ENCODE results near the gene TGFB1I1. TPM values are rescaled to one million over a fixed set of nuclear protein-coding genes. Genes with fewer than 3 reads are reported as not detected.
"Not testable (repeated sequence)": the region's sequence is repeated elsewhere in the genome, so short reads cannot be mapped to it uniquely, and the experiment has no call there.

TGFB1I1 gene
- total RNA-seq (2014; rRNA removed; shearing (Covaris generic)): 12.9 and 13.1 TPM in 2 replicates

DNA sequence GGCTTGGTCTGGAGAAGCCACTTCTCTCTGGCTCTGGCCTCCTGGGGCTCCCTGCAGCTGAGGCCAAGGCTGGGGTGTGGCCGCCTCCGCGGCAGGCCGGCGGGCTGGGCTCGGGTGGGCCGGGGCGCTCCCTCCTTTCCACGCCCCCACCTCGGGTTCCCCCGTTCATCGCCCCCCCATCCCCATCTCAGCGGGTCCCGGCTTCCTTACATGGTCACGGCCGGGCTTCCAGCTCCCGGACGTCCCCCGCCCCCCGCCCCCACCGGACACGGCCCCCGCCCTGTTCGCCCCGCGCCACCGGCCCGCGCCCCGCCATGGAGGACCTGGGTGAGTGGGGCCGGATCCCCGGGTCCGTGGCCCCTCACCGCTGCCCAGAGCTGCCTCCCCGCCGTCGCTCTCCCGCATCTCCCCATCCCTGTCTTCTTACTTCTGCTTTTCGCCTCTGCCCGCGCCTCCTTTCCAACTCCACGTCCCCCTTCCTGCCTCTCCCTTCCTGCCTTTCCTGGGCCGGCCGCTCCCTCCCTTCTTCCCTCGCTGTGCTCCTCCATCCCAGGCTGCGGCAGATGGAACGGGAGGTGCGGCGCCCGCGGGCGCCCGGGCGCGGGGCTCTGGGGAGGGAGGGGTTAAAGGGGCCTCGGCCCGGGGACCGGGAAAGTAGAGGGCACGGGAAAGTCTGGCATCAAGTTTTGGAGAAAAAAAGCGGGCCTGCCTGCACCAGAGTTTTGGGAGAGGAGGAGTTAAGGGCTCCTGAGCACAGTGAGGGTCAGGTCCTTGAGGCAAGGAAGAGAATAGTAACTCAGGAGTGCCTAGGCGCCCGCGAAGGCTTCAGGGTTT, at the start of gene TGFB1I1:
TSS of gene TGFB1I1 (plus strand) at position 278 of the 834 bp plus-strand sequence. CDS start at position 315, 37 bp downstream.
- DNase-seq: peak; percentile 82 to 83
- peak within 1 kb of the TSS; percentile 73 for H3K4me3 ChIP-seq
- H3K4me1 ChIP-seq: 0 out of 2 replicates have a peak, but pooled peaks cover 2% of the 10 kb centered on the region
- peak within 1 kb of the TSS; percentile 70 for H3K27ac ChIP-seq
- H3K36me3 ChIP-seq: peaks cover 29% of the 10 kb centered on the region
- no peaks in the 10 kb centered on the region for H3K9me3 ChIP-seq (replicated peaks)
- H3K27me3 ChIP-seq: no peaks in the 10 kb centered on the region

DNA sequence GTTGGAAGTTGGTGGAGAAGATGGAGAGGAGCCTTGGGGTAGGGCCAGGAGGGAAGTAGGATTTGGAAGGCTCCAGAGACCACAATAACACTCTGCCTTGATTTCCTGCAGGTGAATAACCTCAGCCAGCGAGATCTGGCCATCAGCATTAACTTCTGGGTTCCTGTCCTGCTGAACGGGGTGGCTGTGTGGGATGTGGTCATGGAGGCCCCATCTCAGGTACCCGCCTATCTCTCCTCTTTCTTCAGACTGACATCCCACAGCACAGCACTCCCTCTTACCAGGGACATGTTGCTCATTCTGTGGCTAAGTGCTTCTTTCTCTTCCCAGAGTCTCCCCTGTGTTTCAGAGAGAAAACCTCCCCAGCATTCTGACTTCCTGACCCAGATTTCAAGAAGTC, 48.7 kb upstream of the TGFB1I1 start:
- no peaks in the 10 kb centered on the region for H3K36me3 ChIP-seq
- no peak overlapping the region for H3K4me3 ChIP-seq
- H3K9me3 ChIP-seq (replicated peaks): no peaks in the 10 kb centered on the region
- no peaks in the 10 kb centered on the region for H3K4me1 ChIP-seq
- H3K27ac ChIP-seq: no peak overlapping the region
- no peaks in the 10 kb centered on the region for H3K27me3 ChIP-seq
- no peak for DNase-seq

DNA sequence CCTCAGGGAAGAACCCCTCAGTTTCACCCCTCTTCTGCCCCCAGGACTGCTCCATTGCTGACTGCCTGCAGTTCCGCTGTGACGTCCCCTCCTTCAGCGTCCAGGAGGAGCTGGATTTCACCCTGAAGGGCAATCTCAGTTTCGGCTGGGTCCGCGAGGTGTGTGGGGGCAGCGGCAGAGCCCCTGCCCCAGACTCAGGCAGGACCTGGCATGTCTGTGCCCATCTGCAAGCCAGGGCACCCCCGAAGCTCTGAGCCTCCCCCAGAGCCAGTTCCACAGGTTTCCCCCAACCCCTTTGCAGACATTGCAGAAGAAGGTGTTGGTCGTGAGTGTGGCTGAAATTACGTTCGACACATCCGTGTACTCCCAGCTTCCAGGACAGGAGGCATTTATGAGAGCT, 48.2 kb upstream of the TGFB1I1 start:
- Histone ChIP-seq H3K9me3 (replicated peaks) (no peaks in the 10 kb centered on the region), H3K27ac (no peak overlapping the region), H3K4me1 (no peaks in the 10 kb centered on the region), H3K36me3 (no peaks in the 10 kb centered on the region), H3K4me3 (no peak overlapping the region), H3K27me3 (no peaks in the 10 kb centered on the region)
- no peak for DNase-seq

DNA sequence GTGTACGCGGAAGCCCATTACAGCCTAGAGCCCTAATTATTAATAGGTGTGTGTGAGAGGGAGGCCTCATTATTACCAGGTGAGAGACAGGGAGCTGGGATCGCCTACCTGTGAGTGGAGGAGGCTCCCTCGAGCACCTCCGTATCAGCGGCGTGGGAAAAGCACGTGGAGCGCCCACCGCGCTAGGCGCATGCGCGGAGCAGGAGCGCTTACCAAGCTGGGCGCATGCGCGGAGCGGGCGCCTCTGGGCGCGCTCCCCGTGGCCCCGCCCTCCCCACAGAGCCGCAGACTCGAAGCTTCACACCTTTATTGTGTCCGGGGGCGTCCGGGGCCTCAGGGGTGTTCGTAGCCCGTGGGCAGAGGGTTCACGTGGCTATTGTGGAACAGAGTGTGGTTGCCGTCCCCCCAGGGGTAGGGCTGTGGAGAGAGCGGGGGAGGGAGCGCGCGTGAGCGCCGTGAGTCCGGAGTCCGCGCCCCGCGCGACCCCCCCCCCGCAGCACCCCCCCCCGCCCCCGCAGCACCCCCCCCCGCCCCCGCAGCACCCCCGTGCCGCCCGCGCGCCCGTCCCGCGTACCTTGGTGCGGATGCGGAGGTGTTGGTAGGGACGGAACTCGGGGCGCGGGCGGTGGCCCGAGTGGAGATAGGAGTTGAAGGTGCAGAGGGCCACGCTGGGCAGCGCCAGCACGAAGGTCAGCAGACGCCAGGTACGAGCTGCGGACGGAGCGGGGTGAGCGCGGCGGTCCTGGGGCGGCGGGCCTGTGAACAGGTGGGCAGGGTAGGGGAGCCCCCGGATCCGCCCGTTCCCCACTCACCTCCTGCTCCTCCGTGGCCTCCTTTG, 44.3 kb upstream of the TGFB1I1 start:
- Histone ChIP-seq H3K27me3 (no peaks in the 10 kb centered on the region), H3K4me1 (no peaks in the 10 kb centered on the region), H3K27ac (no peak overlapping the region), H3K4me3 (no peak overlapping the region), H3K36me3 (no peaks in the 10 kb centered on the region), H3K9me3 (replicated peaks) (no peaks in the 10 kb centered on the region)
- no peak for DNase-seq

DNA sequence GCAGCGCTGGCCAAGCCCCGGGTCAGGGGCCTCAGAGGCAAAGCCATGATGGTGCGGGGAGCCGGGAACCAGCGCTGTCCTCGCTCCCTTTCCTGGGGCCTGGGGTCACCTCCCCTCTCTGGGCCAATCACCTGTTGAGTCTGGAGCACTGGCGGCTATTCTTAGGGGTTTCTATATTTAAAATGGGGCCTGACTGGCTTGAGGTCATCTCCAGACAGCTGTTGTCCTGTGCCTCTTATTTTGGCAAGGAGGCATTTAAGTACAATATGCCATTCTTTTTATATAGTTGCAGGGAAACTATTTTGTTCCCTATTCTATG, 43.7 kb upstream of the TGFB1I1 start, which contains the start of gene COX6A2:
TSS of gene COX6A2 (minus strand) at position 82 of the 319 bp plus-strand sequence. CDS start at position 47, 35 bp downstream.
- H3K9me3 ChIP-seq (replicated peaks): no peaks in the 10 kb centered on the region
- H3K27ac ChIP-seq: no peak within 1 kb of the TSS
- DNase-seq: peak in 1 of 2 experiments; percentile 36
- no peak within 1 kb of the TSS for H3K4me3 ChIP-seq
- no peaks in the 10 kb centered on the region for H3K27me3 ChIP-seq
- no peaks in the 10 kb centered on the region for H3K36me3 ChIP-seq
- H3K4me1 ChIP-seq: no peaks in the 10 kb centered on the region

DNA sequence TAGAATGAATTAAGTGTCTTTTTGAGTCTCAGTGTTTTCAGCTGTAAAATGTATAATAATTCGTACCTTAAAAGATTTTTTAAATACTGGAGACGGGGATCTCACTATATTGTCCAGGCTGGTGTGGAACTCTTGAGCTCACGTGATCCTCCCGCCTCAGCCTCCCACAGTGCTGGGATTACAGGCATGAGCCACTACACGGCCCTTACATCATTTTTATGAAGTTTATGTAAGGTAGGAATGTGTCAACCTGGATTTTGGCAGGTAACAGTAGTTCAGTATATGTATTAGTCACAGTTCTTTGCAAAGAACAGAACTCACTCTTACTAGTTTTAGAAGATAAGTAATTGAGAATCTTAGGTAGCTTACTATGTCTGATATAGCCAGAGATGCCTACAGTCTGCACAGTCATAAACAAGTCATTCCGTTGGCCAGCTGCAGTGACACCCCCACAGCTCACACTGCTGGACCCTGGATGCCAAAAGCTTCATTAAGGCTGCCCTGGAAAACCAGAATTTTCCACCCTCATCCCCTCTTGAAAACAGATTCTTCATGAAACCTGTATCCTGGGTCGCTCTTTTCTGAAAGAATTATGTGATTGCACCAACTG, 43.2 kb upstream of the TGFB1I1 start:
- DNase-seq: no peak
- Histone ChIP-seq H3K27me3 (no peaks in the 10 kb centered on the region), H3K9me3 (replicated peaks) (no peaks in the 10 kb centered on the region), H3K36me3 (no peaks in the 10 kb centered on the region), H3K4me3 (no peak overlapping the region), H3K27ac (no peak overlapping the region), H3K4me1 (no peaks in the 10 kb centered on the region)

DNA sequence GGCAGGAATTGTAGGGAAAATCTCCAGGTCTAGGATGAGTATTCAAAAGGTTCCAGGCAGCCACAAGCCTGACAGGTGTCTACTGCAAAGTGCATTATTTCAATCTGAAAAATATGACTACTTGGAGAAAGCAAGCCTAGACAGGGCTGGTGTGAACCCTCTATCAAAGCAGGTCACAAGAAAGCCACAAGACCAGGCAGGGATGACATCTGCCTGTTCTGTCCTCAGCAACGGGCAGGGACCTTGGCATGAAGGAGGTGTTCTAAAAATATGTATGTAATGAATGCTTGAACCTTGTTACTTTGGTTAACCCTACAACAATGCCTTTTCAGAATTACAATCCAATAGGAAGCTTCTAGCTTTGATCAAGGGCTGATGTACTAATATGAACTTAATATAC, 42.6 kb upstream of the TGFB1I1 start:
- no peak overlapping the region for H3K27ac ChIP-seq

DNA sequence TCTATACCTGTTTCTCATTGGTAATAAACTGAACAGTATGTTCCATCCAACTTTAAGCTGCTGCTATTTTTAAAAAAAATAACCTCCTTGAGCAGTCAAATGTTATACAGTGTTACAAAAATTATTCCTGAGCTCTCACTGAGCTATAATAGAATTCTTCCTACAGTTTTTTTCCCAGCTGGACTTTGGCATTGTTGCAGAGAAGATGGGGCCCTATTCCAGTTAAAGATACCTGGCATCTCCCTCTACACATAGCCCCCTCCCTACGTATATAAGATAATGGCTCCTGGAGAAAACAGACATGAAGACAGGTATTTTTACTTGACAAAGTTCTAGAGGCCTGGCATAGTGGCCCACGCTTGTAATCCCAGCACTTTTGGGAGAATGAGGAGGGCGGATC, 42.2 kb upstream of the TGFB1I1 start:
- Histone ChIP-seq H3K4me3 (no peak overlapping the region), H3K9me3 (replicated peaks) (no peaks in the 10 kb centered on the region), H3K27me3 (no peaks in the 10 kb centered on the region), H3K4me1 (no peaks in the 10 kb centered on the region), H3K27ac (no peak overlapping the region), H3K36me3 (no peaks in the 10 kb centered on the region)
- no peak for DNase-seq

More for the DNA sequence above, 42.6 kb upstream of the TGFB1I1 start:
- no peaks in the 10 kb centered on the region for H3K27me3 ChIP-seq
- no peaks in the 10 kb centered on the region for H3K9me3 ChIP-seq (replicated peaks)
- H3K4me1 ChIP-seq: no peaks in the 10 kb centered on the region
- H3K36me3 ChIP-seq: no peaks in the 10 kb centered on the region
- H3K4me3 ChIP-seq: no peak overlapping the region
- DNase-seq: no peak

DNA sequence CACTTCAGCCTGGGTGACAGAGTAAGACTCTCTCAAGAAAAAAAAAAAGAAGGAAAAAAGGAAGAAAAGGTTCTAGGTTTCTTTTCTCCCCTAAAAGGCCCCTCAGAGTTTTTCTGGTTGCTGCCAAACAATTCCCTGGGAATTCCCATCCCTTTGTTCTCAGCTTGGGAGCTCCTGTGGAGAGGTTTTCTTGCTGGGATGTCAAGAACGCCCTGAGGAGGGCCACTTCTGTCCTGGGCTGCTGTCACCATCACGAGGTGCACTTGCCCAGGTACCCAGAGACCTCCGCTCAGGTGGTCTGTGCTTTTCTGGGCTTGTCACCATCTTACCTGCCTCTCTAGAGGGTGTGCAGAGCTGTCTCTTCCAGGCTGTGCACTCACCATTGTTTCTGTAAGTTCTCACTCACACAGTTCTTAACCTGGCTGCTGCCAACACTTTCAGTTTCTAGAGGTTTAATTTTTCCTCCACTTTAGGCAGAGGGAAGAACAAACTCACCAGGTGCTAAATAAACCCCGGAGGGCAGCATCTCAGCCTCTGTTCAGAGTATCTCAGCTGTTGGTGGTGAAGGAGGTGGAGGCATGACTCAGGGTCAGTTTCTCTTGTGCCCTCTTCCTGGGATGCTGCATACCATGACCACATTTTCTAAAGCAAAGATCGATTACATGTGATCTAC, 41.4 kb upstream of the TGFB1I1 start:
- H3K4me1 ChIP-seq: no peaks in the 10 kb centered on the region
- H3K27me3 ChIP-seq: no peaks in the 10 kb centered on the region
- no peaks in the 10 kb centered on the region for H3K36me3 ChIP-seq
- no peak overlapping the region for H3K4me3 ChIP-seq
- DNase-seq: no peak
- H3K9me3 ChIP-seq (replicated peaks): no peaks in the 10 kb centered on the region
- H3K27ac ChIP-seq: no peak overlapping the region

DNA sequence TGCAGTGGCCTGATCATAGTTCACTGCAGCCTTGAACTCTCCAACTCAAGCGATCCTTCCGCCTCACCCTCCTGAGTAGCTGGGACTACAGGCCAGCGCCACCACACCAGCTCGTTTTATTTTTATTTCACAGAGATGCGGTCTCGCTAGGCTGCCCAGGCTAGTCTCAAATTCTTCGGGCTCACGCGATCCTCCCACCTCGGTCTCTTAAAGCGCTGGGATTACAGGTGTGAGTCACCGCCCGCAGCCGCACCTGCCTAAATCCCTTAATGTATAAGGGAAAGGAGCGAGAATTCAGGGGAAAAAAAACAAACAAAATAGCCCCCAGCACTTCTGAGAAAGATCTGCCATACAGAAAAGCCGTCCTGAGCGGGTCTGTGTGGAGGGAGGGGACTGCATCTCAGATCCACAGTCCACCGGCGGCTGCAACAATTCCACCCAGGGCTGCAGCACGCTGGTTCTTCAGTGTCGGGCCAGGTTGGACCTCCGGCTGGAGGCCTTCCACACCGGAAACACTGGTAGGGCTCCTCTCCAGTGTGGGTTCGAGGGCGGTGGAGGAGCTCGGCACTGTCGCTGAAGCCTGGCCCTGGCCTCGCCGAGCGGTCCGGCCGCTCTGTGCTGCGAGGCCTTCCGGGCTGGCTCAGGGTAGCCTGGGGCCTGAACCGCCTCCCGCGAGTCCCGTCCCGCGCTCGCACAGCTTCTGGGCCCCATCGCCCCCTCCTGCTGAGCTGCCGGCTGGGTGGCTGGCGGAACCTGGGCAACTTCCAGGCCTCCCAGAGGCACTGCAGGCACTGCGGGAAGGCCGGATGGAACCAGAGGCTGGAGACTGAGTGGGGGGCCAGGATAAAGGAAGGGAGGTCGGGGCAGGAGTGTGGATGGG, 36.4 kb upstream of the TGFB1I1 start:
- Histone ChIP-seq H3K27ac (no peak overlapping the region), H3K4me3 (no peak overlapping the region), H3K4me1 (no peaks in the 10 kb centered on the region), H3K27me3 (no peaks in the 10 kb centered on the region; the same call in 1 of the 2 replicates), H3K36me3 (no peaks in the 10 kb centered on the region), H3K9me3 (replicated peaks) (no peaks in the 10 kb centered on the region)
- DNase-seq: no peak

DNA sequence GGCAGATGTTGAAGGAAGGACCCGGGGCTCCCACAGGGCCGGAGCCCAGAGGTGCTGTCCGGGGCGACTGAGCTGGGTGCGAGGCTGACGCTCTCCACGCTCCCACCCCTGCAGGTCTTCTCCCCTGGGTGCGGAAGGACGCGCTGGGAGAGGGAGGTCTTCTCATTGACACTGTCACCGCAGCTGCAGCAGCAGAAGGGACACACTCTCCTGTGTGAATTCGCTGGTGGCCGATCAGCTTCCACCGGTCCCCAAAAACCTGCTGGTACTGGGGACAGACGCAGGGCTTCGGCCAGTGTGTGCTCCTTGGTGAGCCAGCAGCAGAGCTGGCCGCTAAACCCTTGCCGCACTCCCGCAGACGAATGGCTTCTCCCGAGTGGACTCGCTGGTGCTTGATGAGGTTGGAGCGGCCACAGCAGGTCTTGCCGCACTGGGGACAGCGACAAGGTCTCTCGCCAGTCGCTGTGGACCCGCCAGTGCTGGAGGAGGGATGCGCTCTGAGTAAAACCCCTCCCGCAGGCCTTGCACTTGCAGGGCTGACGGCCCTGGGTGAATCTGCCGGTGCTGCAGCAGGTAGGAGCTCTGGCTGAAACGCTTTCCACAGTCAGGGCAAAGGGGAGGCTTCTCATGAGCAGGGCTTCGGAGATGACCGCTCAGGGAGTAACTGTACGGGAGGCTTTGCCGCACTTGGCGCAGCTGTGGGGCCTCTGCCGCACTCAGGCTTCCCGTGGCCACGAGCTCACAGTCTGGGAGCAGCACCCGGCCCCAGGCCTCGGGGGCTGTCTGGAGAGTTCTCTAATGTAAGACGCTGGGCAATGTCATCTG, 35.5 kb upstream of the TGFB1I1 start:
- Histone ChIP-seq H3K9me3 (replicated peaks) (no peaks in the 10 kb centered on the region), H3K27me3 (no peaks in the 10 kb centered on the region; the same call in 1 of the 2 replicates), H3K4me1 (no peaks in the 10 kb centered on the region), H3K36me3 (no peaks in the 10 kb centered on the region), H3K27ac (no peak overlapping the region), H3K4me3 (no peak overlapping the region)
- DNase-seq: no peak

DNA sequence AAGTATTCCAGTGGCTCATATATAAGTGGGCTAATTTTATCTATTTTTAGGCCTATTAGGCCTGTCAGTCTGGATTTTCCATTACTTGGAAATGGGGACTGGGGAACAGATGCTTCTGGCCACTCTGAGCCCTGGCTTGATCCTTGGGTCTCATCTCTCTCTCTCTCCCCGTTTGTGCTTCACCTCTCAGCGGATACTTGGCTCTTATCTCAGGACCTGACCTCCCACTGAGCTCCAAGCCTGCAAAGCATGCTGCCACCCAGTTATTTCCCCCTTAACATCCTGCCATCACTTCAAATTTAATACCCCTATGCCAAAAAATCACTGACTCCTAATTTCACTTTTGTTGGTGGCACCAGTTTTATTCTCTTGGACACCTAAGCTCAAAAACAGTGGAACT, 33.5 kb upstream of the TGFB1I1 start:
- no peak for DNase-seq
- no peak overlapping the region for H3K27ac ChIP-seq
- H3K36me3 ChIP-seq: no peaks in the 10 kb centered on the region
- no peaks in the 10 kb centered on the region; the same call in 1 of the 2 replicates for H3K27me3 ChIP-seq
- no peak overlapping the region for H3K4me3 ChIP-seq
- no peaks in the 10 kb centered on the region for H3K4me1 ChIP-seq
- no peaks in the 10 kb centered on the region for H3K9me3 ChIP-seq (replicated peaks)

DNA sequence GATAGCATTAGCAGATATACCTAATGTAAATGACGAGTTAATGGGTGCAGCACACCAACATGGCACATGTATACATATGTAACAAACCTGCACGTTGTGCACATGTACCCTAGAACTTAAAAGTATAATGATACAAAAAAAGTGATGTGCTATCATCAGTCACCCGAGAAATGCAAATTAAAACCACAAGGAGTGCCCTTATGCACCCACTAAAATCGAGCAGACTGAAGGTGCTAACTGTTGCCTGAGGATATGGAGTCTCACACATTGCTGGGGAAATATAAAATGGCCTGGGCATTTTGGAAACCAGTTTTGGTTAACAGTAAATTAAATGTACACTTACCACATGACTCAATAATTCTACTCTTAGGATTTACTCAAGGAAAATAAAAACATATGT, 32.9 kb upstream of the TGFB1I1 start:
- not testable (repeated sequence) for H3K4me1 ChIP-seq; H3K9me3 ChIP-seq (replicated peaks); H3K4me3 ChIP-seq; H3K36me3 ChIP-seq; DNase-seq; H3K27me3 ChIP-seq; H3K27ac ChIP-seq
